PC-3 (cell line): ENCODE data around the gene MAGIX. TPM values are rescaled to one million over a fixed set of nuclear protein-coding genes. Genes with fewer than 3 reads are reported as not detected.

Experiments used
- ATAC-seq: fragments of 200-7000 bp; cut with Tn5 transposase; 2 replicates; pipeline ENCODE4 v1.9.1; 2020; ENCODE audit warnings: mild to moderate bottlenecking, moderate library complexity
- BruUV-seq: library from RNA; stranded (reverse); fragments of 400-500 nt; replicated peaks from 2 replicates; lab custom pipeline; 2021; lab: Mats Ljungman, UMichigan
- CTCF ChIA-PET: fragments of 300-600 bp; sonication (Branson Sonifier 250); formaldehyde crosslinking; loops from one replicate; lab custom pipeline; 2022; ENCODE audit warnings: antibody characterized with exemption; lab: Charles Lee
- POLR2A ChIA-PET: fragments of 300-600 bp; sonication (Branson Sonifier 250); formaldehyde crosslinking; loops from one replicate; lab custom pipeline; 2022; ENCODE audit warnings: antibody characterized with exemption; ENCODE audit not compliant: unreplicated experiment; lab: Charles Lee
- DNase-seq: peaks from one replicate; pipeline ENCODE4 v3.0.0-alpha.2; 2015
- H2AFZ ChIP-seq: fragments of 300-600 bp; sonication (generic); 2 replicates; pipeline ENCODE4 v1.6.0; 2016; ENCODE audit warnings: antibody characterized with exemption, low read length
- H3F3A ChIP-seq: fragments of 300-600 bp; sonication (generic); one replicate; pipeline ENCODE4 v1.6.0; 2017; ENCODE audit warnings: antibody characterized with exemption, low read length, control low read depth, mild to moderate bottlenecking; ENCODE audit not compliant: unreplicated experiment
- H3K27ac ChIP-seq: fragments of 300-600 bp; sonication (generic); 2 replicates; pipeline ENCODE4 v1.5.1; 2016; ENCODE audit warnings: mild to moderate bottlenecking, low read length
- H3K27me3 ChIP-seq: fragments of 300-600 bp; sonication (generic); 2 replicates; pipeline ENCODE4 v1.6.1; 2016; ENCODE audit warnings: low read length, mixed read lengths
- H3K36me3 ChIP-seq: fragments of 300-600 bp; sonication (generic); 2 replicates; pipeline ENCODE4 v1.6.1; 2016; ENCODE audit warnings: low read depth, mixed run types, low read length, mixed read lengths
- H3K4me1 ChIP-seq: fragments of 300-600 bp; sonication (generic); 2 replicates; pipeline ENCODE4 v1.5.1; 2016; ENCODE audit warnings: low read length; ENCODE audit not compliant: insufficient read depth
- H3K4me2 ChIP-seq: fragments of 300-600 bp; sonication (generic); 2 replicates; pipeline ENCODE4 v1.6.0; 2016; ENCODE audit warnings: low read length
- H3K4me3 ChIP-seq: fragments of 300-600 bp; sonication (generic); 2 replicates; pipeline ENCODE4 v1.5.1; 2016; ENCODE audit warnings: mild to moderate bottlenecking, low read length, mixed read lengths
- H3K79me2 ChIP-seq: fragments of 300-600 bp; sonication (generic); 2 replicates; pipeline ENCODE4 v1.6.1; 2017; ENCODE audit warnings: low read length, mixed read lengths
- H3K9ac ChIP-seq: fragments of 300-600 bp; sonication (generic); 2 replicates; pipeline ENCODE4 v1.6.0; 2016; ENCODE audit warnings: mild to moderate bottlenecking, low read length
- H3K9me2 ChIP-seq: fragments of 300-600 bp; sonication (generic); replicated peaks from 2 replicates; pipeline ENCODE4 v1.6.1; 2016; ENCODE audit warnings: mixed run types, low read length, mixed read lengths
- H3K9me3 ChIP-seq: fragments of 300-600 bp; sonication (generic); 2 replicates; pipeline ENCODE4 v1.6.1; 2016; ENCODE audit warnings: low read length, mixed read lengths
- H4K20me1 ChIP-seq: fragments of 300-600 bp; sonication (generic); 2 replicates; pipeline ENCODE4 v1.6.1; 2016; ENCODE audit warnings: low read length, mixed read lengths
- EZH2 ChIP-seq: fragments of 300-600 bp; sonication (generic); IDR thresholded peaks from one replicate; pipeline ENCODE4 v1.6.1; 2017; ENCODE audit warnings: antibody characterized with exemption, mild to moderate bottlenecking, low read length; ENCODE audit not compliant: unreplicated experiment
- intact Hi-C: fragments of 100-400 bp; cut with micrococcal nuclease; formaldehyde crosslinking; loops from 2 replicates; pipeline ENCODE4 v1.9.0; 2023
- total RNA-seq: library from RNA; depleted of rRNA; stranded (reverse); fragments of >200 nt; gene quantifications from 2 replicates; pipeline ENCODE4 v1.2.3, GENCODE V29; 2014
- TF ChIP-seq, protein P1 (sequence below): fragments of 300-600 bp; sonication (generic); conservative IDR thresholded peaks from 2 replicates; pipeline ENCODE4 v1.5.1; 2017; ENCODE audit warnings: antibody characterized with exemption, low read depth, mild to moderate bottlenecking, low read length

The MAGIX gene
- total RNA-seq, 1 experiment from 2014 or later = 12.5 TPM

DNA sequence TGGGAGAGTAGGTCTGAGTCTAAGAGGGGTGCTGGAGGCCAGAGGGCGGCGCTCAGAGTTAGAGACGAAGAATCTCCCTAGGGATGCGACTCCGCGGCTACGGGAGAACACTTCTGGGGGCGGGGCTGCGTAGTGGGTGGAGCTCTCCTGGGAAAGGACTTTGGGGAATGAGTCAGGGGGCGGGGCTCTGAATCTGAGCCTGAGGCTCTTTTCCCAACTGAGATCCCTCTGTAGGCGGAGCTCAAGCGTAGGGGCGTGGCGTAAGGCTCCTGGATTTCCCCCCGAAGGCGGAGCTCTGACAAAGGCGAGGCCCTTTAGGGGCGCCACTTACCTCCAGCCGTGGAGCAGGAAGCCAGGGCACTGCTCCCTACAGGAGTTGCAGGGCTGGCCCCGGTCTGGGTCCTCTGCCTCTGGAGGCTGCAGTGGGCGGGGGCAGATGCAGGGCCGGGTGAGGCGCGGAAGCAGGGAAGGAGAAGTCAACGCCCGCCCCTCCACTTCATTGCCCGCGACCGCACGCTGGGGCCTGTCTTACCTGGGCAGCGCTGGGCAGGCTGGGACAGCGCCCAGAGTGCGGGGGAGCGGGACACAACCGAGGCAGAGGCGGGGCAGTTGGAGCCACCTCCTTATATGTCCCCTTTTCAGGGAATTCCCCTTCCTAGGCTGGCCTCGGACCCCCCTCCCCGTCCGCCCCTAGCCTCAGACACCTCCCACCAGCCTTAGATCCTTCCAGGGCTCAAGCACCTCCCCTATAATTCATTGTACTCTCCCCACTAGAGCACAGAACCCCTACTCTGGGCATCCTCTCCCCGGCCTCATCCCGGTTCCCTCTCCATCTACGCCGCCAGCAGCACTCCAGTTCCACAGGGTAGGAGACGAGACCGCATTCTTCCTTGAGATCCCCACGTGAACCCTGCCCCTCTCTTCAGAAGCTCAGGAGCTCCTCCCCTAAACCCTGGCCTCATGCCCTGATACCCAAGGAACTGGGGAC is 22.0 kb downstream of the MAGIX start:
- Histone ChIP-seq H3K4me2 (peak overlapping the region; percentile 98), H4K20me1 (peaks cover 5% of the 10 kb centered on the region), H3K79me2 (peaks cover 23% of the 10 kb centered on the region), H3K9me3 (no peaks in the 10 kb centered on the region), H3K4me1 (peaks cover 24% of the 10 kb centered on the region), H3K27me3 (no peaks in the 10 kb centered on the region), H3K4me3 (peak overlapping the region; percentile 87), H3K36me3 (peaks cover 15% of the 10 kb centered on the region), H3K9me2 (no peaks in the 10 kb centered on the region), H3F3A (no peaks in the 10 kb centered on the region), H2AFZ (peak overlapping the region; percentile 53; the same call in 1 of the 2 replicates), H3K27ac (peak overlapping the region; percentile 66), H3K9ac (peak overlapping the region; percentile 84)
- peak; percentile 96 for DNase-seq
- peak; percentile 77 for ATAC-seq
- no peak for TF ChIP-seq EZH2
- TF ChIP-seq, protein P1, sequence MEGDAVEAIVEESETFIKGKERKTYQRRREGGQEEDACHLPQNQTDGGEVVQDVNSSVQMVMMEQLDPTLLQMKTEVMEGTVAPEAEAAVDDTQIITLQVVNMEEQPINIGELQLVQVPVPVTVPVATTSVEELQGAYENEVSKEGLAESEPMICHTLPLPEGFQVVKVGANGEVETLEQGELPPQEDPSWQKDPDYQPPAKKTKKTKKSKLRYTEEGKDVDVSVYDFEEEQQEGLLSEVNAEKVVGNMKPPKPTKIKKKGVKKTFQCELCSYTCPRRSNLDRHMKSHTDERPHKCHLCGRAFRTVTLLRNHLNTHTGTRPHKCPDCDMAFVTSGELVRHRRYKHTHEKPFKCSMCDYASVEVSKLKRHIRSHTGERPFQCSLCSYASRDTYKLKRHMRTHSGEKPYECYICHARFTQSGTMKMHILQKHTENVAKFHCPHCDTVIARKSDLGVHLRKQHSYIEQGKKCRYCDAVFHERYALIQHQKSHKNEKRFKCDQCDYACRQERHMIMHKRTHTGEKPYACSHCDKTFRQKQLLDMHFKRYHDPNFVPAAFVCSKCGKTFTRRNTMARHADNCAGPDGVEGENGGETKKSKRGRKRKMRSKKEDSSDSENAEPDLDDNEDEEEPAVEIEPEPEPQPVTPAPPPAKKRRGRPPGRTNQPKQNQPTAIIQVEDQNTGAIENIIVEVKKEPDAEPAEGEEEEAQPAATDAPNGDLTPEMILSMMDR = peak; percentile 18; the same call in 1 of the 2 replicates
- ChIA-PET POLR2A (interaction anchor here (0.6 kb wide), 1 partner anchor 104 kb away, joined by 4 read pairs; no protein-coding TSS in a partner anchor), CTCF (interaction anchor here (1.0 to 1.2 kb wide), 3 partner anchors 13 to 29 kb away, joined by 3 to 9 read pairs (median 3); partner anchors contain the start of gene PLP2)
- BruUV-seq = TSS peak; percentile 43
- intact Hi-C loops = no loop called here

DNA sequence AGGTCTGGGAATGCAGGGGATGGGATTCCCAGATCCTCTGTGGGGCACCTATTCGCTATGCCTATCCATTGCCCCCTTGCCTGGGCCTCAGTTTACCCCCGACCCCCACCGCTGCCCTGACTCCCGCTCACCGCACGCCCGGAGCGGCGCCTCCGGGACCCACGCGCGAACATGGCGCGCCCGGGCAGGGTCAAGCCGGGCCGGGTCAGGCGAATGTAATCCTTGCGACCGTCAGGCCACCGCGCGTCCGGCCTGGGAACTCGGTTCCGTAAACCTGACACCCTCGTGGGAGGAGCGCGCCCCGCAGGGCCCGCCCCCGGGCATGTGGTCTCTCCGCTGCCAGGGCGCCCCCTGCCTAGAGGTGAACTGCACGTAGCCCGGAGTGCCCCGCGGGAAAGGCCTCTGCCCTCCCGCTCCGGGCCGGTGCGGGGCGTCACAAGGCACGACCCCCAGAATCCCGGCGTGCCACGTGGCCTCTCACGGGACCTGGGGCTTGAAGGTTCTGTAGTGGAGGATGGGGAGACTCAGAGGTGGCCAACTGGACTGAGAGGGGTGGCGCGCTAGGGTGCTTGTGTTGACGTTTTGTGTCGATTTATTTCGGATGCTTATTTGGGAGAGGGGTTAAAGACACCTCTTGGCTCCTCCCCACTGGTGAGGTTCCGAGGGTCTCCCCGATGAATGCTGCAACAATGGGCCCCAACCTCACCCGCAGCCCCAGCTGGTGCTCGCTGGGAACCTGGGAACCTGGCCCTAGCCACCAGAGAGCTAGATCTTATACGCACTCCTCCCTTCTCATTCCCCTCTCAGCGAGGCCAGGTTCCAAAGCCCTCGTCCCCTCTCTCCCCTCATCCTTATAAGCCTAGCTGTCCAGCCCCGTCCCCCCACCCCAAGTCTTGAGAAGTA is 23.8 kb downstream of the MAGIX start, which contains the start of gene PRICKLE3:
Gene PRICKLE3 (minus strand): TSS at position 249 of the 903 bp plus-strand sequence. CDS start 76 bp downstream, at position 173.
- TSS peak; percentile 23 for BruUV-seq
- Histone ChIP-seq H3K4me3 (peak within 1 kb of the TSS; percentile 87), H4K20me1 (peaks cover 5% of the 10 kb centered on the region), H3K4me2 (peak within 1 kb of the TSS; percentile 98), H3K9ac (peak within 1 kb of the TSS; percentile 84), H3K9me3 (no peaks in the 10 kb centered on the region), H3F3A (no peaks in the 10 kb centered on the region), H3K9me2 (no peaks in the 10 kb centered on the region), H3K27me3 (no peaks in the 10 kb centered on the region), H3K36me3 (peaks cover 13% of the 10 kb centered on the region), H3K4me1 (peaks cover 29% of the 10 kb centered on the region), H2AFZ (peak within 1 kb of the TSS; percentile 80), H3K79me2 (peaks cover 28% of the 10 kb centered on the region), H3K27ac (peak within 1 kb of the TSS; percentile 66)
- ATAC-seq (peak; percentile 18), DNase-seq (peak; percentile 79)
- POLR2A ChIA-PET = no interaction called here
- CTCF ChIA-PET = no interaction called here
- intact Hi-C loops = no loop called here
- TF ChIP-seq, protein P1 = peak; percentile 62
- no peak for TF ChIP-seq EZH2
